Fibroblast of villous mesenchyme (primary cell): ENCODE measurements around the gene IZUMO4. TPM values are rescaled to one million over a fixed set of nuclear protein-coding genes. Genes with fewer than 3 reads are reported as not detected.
"Not testable (repeated sequence)": the region's sequence is repeated elsewhere in the genome, so short reads cannot be mapped to it uniquely, and the experiment has no call there.

ENCODE experiments used
- DNase-seq: peaks from one replicate; pipeline ENCODE4 v3.0.0-alpha.2; 2010; ENCODE audit warnings: low read depth
- H3K4me3 ChIP-seq: 2 replicates; pipeline ENCODE4 v1.5.1; 2011; ENCODE audit warnings: low read depth, mild to moderate bottlenecking, low read length
- total RNA-seq: library from RNA; depleted of rRNA; stranded (reverse); fragments of >200 nt; gene quantifications from 2 replicates; pipeline ENCODE4 v1.2.3, GENCODE V29; 2012
- TF ChIP-seq, protein P1 (sequence below): IDR thresholded peaks from 2 replicates; pipeline ENCODE4 v1.5.1; 2012; ENCODE audit warnings: low read depth, mild to moderate bottlenecking, low read length; ENCODE audit not compliant: insufficient read depth

Gene IZUMO4
- total RNA-seq, 1 donor = 1.3 TPM

DNA sequence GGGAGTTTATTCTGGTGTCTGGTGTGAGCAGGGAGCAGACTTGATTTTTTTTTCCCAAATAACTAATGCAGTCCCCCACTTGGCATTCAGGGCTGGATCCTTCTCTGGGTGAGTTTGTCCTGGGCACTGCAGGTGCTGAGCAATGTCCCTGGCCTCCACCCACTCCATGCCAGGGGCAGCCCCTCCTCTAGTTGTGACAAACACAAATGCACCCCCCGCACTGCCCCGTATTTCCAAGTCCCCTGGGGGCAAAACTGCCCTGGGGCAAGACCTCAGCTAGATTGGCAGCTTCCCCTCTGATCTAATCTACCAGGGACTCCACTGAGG is 7.0 kb upstream of the IZUMO4 start:
- DNase-seq = no peak
- H3K4me3 ChIP-seq = no peak overlapping the region
- TF ChIP-seq, protein P1, sequence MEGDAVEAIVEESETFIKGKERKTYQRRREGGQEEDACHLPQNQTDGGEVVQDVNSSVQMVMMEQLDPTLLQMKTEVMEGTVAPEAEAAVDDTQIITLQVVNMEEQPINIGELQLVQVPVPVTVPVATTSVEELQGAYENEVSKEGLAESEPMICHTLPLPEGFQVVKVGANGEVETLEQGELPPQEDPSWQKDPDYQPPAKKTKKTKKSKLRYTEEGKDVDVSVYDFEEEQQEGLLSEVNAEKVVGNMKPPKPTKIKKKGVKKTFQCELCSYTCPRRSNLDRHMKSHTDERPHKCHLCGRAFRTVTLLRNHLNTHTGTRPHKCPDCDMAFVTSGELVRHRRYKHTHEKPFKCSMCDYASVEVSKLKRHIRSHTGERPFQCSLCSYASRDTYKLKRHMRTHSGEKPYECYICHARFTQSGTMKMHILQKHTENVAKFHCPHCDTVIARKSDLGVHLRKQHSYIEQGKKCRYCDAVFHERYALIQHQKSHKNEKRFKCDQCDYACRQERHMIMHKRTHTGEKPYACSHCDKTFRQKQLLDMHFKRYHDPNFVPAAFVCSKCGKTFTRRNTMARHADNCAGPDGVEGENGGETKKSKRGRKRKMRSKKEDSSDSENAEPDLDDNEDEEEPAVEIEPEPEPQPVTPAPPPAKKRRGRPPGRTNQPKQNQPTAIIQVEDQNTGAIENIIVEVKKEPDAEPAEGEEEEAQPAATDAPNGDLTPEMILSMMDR = no peak

DNA sequence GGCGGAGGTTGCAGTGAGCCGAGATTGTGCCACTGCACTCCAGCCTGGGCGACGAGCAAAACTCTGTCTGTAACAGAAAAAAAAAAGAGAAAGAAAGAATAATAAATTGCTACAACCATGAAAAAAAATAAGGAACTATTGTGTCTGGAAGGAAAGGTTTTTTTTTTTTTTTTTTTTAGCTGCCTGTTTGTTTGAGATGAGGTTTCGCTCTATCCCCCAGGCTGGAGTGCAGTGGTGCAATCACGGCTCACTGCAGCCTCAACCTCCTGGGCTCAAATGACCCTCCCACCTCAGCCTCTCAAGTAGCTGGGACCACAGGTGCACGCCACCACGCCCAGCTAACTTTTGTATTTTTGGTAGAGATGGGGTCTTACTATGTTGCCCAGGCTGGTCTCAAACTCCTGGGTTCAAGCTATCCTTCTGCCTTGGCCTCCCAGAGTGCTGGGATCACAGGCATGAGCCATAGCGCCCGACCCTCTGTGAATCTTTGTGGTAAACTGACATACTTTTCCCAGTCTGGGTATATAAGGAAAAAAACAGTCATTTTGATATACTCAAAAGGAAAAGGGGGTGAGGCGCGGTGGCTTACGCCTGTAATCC is 4.7 kb upstream of the IZUMO4 start:
- not testable (repeated sequence) for DNase-seq, H3K4me3 ChIP-seq

DNA sequence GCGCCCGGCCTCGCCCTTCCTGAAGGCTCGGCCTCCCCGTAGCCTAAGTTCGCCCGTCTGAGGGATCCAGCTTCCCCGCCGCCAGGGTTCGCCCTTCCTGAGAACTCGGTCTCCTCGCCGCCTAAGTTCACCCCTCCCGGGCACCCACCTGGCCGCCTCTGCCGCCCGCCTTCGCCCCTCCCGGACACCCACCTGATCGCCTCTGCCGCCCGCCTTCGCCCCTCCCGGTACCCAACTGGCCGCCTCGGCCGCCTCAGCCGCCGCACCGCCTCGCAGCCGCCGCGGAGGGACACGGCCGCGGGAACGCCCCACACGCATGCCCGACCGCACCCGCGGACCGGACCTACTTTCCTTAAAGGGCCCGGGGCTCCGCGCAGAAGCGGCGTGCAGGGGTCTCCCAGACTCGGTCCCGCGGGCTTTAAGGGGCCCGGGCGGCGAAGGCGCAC is 658 bp upstream of the IZUMO4 start, which contains the start of gene MOB3A:
TSS of gene MOB3A (minus strand) at position 293 of the 446 bp plus-strand sequence. CDS start 17,766 bp downstream, outside the sequence.
- H3K4me3 ChIP-seq = peak within 1 kb of the TSS; percentile 76
- TF ChIP-seq, protein P1 = peak; percentile 35
- peak; percentile 96 for DNase-seq

DNA sequence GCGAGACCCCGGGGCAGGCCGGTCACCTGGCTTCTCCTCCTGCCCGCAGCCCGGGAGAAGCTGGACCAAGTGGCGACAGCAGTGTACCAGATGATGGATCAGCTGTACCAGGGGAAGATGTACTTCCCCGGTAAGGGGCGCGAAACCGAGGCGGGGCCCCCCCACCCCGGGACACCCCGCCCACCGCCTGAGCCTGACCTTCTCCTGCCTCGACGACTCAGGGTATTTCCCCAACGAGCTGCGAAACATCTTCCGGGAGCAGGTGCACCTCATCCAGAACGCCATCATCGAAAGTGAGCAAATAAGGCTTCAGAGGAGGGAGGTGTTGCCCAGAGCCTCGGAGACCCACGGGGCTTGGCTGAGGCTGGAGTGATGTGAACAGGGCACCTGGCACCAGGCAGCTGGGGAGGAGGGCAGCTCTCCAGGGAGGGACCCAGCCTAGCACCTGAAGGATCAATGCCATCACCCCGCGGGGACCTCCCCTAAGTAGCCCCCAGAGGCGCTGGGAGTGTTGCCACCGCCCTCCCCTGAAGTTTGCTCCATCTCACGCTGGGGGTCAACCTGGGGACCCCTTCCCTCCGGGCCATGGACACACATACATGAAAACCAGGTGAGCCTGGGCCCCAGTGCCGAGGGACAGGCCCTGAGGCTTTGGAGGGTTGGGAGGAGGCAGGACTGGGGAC is 629 bp downstream of the IZUMO4 start:
- peak overlapping the region; percentile 59 for H3K4me3 ChIP-seq
- DNase-seq = no peak
- TF ChIP-seq, protein P1 = no peak

DNA sequence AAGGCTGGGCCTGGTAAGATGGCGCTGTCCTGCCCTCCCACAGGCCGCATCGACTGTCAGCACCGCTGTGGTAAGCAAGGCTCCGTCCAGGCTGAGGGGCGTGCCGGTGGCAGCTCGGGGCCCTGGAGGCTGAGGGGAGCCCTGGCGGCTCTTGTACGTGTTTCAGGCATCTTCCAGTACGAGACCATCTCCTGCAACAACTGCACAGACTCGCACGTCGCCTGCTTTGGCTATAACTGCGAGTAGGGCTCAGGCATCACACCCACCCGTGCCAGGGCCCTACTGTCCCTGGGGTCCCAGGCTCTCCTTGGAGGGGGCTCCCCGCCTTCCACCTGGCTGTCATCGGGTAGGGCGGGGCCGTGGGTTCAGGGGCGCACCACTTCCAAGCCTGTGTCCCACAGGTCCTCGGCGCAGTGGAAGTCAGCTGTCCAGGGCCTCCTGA is 1.2 kb downstream of the IZUMO4 start:
- no peak for DNase-seq
- H3K4me3 ChIP-seq = no peak overlapping the region
- TF ChIP-seq, protein P1 = no peak

DNA sequence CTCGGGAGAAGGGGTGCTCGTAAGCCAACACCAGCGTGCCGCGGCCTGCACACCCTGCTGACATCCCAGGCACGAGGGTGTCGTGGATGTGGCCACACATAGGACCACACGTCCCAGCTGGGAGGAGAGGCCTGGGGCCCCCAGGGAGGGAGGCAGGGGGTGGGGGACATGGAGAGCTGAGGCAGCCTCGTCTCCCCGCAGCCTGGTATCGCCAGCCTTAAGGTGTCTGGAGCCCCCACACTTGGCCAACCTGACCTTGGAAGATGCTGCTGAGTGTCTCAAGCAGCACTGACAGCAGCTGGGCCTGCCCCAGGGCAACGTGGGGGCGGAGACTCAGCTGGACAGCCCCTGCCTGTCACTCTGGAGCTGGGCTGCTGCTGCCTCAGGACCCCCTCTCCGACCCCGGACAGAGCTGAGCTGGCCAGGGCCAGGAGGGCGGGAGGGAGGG is 2.4 kb downstream of the IZUMO4 start:
- TF ChIP-seq, protein P1 = no peak

DNA sequence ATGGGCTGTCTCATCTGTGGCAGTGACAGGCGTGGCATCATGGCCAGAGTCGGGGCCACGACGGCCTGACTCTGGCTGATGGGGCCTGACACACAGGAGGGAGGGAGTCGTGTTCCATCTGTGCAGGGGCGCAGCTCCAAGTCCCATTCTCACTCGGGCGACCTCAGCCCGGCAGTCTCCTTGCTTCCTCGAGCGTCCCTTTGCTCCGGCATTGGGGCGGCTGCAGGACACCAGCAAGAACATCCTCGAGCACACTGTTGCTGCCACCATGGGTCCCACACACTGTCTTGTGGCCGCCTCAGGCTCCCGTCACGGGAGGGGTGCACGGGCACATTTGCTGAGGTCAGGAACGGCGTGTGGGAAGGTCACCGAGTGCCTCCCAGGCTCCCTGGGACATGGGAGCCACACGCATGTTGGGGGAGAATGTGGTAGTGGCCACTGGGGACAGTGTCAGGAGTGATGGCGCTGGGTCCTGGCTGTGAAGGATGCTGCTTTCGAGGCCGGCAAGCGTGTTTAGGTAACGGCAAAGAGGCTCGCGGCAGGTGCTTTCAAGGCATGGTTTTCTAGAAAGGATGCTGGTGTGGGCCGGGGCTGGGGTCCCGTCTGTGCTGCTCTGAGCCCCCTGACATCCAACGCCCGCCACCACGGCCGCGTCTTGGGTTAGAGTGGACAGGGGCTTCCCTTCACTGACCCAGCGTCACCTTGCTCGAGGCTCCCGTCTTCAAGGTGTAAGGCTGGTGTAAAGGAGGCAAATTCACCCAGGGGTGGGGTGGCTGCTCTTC is 3.4 kb downstream of the IZUMO4 start:
- no peak for DNase-seq
- H3K4me3 ChIP-seq = no peak overlapping the region
- TF ChIP-seq, protein P1 = no peak

More for the DNA sequence above, 2.4 kb downstream of the IZUMO4 start:
- no peak for DNase-seq
- no peak overlapping the region for H3K4me3 ChIP-seq
